ENCODE data around the gene SRPK2.
A peak's percentile ranks its signal among the peaks of the same experiment; 100 is the strongest.

The SRPK2 gene

DNA sequence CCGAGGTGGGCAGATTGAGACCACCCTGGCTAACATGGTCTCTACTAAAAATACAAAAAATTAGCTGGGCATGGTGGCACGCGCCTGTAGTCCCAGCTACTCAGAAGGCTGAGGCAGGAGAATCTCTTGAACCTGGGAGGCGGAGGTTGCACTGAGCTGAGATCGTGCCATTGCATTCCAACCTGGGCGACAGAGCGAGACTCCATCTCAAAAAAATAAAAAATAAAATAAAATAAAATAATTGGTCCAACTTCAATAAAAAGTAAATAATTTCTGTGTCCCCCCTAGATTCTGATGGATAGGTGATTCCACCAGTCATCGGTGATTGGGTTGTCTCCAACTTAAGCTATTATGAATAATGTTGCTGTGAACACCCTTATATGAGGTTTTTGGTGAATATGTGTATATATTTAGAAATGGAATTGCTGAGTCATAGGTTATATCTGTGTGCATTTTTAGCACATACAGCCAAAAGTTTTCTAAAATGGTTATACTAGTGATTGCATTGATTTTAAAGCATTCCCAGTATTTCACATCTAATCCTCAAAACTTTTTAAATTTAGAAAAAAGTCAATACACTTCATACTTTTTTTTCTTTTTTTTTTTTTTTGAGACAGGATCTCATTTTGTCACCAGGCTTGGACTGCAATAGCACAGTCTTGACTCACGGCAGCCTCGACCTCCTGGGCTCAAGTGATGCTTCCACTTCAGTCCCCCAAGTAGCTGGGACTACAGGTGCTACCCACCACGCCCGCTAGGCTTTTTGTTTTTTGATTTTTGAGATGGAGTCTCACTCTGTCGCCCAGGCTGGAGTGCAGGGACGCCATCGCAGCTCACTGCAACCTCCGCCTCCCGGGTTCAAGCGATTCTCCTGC, 13.7 kb upstream of the SRPK2 start:
- Histone ChIP-seq H3K27me3 (ENCODE audit: low read depth, low read length) (no peaks in the 10 kb centered on the region), H3K4me3 (ENCODE audit: low read depth in 1 of 2, low read length in 2 of 2) (no peak overlapping the region), H3K4me1 (ENCODE audit: control insufficient read depth in 1 of 2, insufficient read depth in 2 of 2, low read length in 2 of 2) (no peaks in the 10 kb centered on the region), H3K27ac (ENCODE audit: low read length) (no peak overlapping the region), H3K36me3 (ENCODE audit: control insufficient read depth in 1 of 2, insufficient read depth in 2 of 2, low read length in 2 of 2) (no peaks in the 10 kb centered on the region), H3K9me3 (ENCODE audit: control insufficient read depth in 1 of 2, low read length in 2 of 2) (no peaks in the 10 kb centered on the region)

DNA sequence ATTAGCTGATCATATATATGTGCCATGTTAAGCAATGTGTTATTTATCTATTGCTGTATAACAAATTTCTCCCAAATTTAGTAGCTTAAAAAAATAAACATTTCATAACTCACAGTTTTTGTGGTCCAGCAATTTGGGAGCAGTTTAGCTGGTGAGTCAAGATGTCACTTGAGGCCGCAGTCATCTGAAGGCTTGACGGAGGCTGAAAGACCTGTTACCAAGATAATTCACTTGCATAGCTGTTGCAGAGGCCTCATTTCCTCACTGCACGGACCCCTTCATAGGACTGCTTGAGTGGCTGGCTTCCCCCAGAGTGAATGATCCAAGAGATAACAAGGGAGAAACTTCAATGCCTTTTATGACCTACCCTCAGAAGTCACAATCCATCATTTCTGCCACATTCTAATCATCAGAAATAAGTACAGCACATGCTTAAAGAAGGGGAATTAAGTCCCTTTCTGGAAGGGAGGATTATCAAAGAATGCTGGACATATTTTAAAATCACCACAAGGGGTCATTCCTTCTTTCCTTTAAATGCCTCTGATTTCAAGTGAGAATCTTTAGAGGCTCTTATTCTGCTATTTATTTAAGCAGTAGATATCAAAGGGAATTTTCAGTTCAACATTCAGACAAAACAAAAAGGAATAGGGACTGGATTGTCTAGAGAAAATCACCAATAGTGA, 10.5 kb upstream of the SRPK2 start:
- H3K4me3 ChIP-seq (ENCODE audit: low read depth in 1 of 2, low read length in 2 of 2) = no peak overlapping the region
- H3K4me1 ChIP-seq (ENCODE audit: control insufficient read depth in 1 of 2, insufficient read depth in 2 of 2, low read length in 2 of 2) = no peaks in the 10 kb centered on the region
- no peak overlapping the region for H3K27ac ChIP-seq (ENCODE audit: low read length)
- H3K27me3 ChIP-seq (ENCODE audit: low read depth, low read length) = no peaks in the 10 kb centered on the region
- no peaks in the 10 kb centered on the region for H3K9me3 ChIP-seq (ENCODE audit: control insufficient read depth in 1 of 2, low read length in 2 of 2)
- no peaks in the 10 kb centered on the region for H3K36me3 ChIP-seq (ENCODE audit: control insufficient read depth in 1 of 2, insufficient read depth in 2 of 2, low read length in 2 of 2)

DNA sequence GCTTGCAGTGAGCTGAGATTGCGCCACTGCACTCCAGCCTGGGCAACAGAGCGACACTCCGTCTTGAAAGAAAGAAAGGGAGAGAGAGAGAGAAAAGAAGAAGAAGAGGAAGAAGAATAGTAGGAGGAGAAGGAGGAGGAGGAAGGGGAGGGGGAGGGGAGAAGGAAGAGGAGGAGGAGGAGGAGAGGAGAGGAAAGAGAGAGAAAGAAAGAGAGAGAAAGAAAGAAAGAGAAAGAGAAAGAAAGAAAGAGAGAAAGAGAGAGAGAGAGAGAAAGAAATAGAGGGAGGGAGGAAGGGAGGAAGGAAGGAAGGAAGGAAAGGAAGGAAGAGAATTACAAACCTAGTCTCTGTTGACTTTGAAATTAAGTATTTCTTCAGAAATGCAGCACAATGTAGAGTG, 7.8 kb upstream of the SRPK2 start:
- H3K4me1 ChIP-seq (ENCODE audit: control insufficient read depth in 1 of 2, insufficient read depth in 2 of 2, low read length in 2 of 2) = no peaks in the 10 kb centered on the region
- no peaks in the 10 kb centered on the region for H3K36me3 ChIP-seq (ENCODE audit: control insufficient read depth in 1 of 2, insufficient read depth in 2 of 2, low read length in 2 of 2)
- H3K9me3 ChIP-seq (ENCODE audit: control insufficient read depth in 1 of 2, low read length in 2 of 2) = no peaks in the 10 kb centered on the region
- no peak overlapping the region for H3K27ac ChIP-seq (ENCODE audit: low read length)
- H3K27me3 ChIP-seq (ENCODE audit: low read depth, low read length) = no peaks in the 10 kb centered on the region
- no peak overlapping the region for H3K4me3 ChIP-seq (ENCODE audit: low read depth in 1 of 2, low read length in 2 of 2)

DNA sequence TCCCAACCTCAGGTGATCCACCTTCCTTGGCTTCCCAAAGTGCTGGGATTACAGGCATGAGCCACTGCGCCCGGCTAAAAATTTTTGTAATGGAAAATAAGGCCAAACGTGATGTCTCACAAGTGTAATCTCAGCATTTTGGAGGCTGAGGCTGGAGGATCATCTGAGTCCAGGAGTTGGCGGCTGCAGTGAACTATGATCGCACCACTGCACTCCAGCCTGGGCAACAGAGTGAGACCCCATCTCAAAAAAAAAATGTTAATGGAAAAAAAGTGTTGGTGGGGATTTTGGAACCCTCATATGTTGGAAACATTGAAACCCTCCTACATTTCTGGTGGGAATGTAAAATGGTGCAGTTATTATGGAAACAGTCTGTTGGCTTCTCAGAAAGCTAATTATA, 2.7 kb upstream of the SRPK2 start:
- Histone ChIP-seq H3K9me3 (ENCODE audit: control insufficient read depth in 1 of 2, low read length in 2 of 2) (no peaks in the 10 kb centered on the region), H3K4me3 (ENCODE audit: low read depth in 1 of 2, low read length in 2 of 2) (no peak overlapping the region), H3K27ac (ENCODE audit: low read length) (no peak overlapping the region), H3K36me3 (ENCODE audit: control insufficient read depth in 1 of 2, insufficient read depth in 2 of 2, low read length in 2 of 2) (no peaks in the 10 kb centered on the region), H3K27me3 (ENCODE audit: low read depth, low read length) (no peaks in the 10 kb centered on the region), H3K4me1 (ENCODE audit: control insufficient read depth in 1 of 2, insufficient read depth in 2 of 2, low read length in 2 of 2) (peaks cover 0 to 6% of the 10 kb centered on the region in 2 donors)

DNA sequence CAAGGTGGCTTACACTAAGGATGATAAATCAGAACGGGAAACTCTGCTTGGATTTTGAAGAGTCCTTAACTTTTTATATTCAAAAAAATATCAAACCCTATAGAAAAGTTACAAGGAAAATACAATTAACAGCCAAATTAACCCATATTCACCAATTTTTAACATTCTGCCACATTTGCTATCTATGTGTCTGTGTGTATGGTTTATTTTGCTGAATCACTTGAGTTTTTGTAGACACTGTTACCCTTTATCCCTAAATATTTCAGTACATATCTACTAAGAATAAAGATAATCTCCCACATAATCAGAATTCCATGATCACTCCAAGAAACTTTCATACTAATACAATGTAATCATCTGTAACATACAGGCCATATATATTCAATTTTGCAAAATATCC, 1.2 kb upstream of the SRPK2 start:
- H3K27ac ChIP-seq (ENCODE audit: low read length) = no peak overlapping the region
- H3K4me1 ChIP-seq (ENCODE audit: control insufficient read depth in 1 of 2, insufficient read depth in 2 of 2, low read length in 2 of 2) = peaks cover 0 to 6% of the 10 kb centered on the region in 2 donors
- no peaks in the 10 kb centered on the region for H3K36me3 ChIP-seq (ENCODE audit: control insufficient read depth in 1 of 2, insufficient read depth in 2 of 2, low read length in 2 of 2)
- no peaks in the 10 kb centered on the region for H3K9me3 ChIP-seq (ENCODE audit: control insufficient read depth in 1 of 2, low read length in 2 of 2)
- no peaks in the 10 kb centered on the region for H3K27me3 ChIP-seq (ENCODE audit: low read depth, low read length)
- H3K4me3 ChIP-seq (ENCODE audit: low read depth in 1 of 2, low read length in 2 of 2) = no peak overlapping the region

DNA sequence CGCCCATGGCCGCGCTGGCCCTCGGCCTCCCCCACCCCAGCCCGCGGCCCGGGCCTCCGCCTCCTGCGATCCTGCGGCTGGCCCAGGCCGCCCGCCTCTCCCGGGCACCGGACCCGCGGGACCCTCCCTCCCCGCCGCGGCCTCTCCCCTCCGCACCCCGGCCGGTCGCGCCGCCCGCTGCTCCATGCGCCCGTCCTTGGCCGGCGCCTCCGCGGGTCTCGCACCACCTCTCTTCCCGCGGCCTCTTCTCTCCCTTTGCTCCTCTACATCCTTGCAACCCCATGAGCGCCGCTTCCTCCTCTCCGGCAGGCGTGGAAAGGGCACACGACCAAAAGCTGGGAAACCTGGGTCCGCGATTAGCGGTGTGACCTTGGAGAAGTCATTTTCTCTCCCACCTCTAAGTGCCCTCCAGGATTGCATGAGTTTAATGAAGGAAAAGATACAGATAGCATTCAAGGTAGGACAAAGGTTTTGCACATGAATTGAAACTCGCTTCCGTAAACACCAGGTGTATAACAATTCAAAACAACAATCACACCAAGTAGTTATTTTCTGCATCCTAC, 448 bp upstream of the SRPK2 start:
- Histone ChIP-seq H3K36me3 (ENCODE audit: control insufficient read depth in 1 of 2, insufficient read depth in 2 of 2, low read length in 2 of 2) (no peaks in the 10 kb centered on the region), H3K4me3 (ENCODE audit: low read depth in 1 of 2, low read length in 2 of 2) (peak overlapping the region; percentile 54 to 69), H3K27ac (ENCODE audit: low read length) (no peak overlapping the region), H3K9me3 (ENCODE audit: control insufficient read depth in 1 of 2, low read length in 2 of 2) (no peaks in the 10 kb centered on the region), H3K27me3 (ENCODE audit: low read depth, low read length) (no peaks in the 10 kb centered on the region), H3K4me1 (ENCODE audit: control insufficient read depth in 1 of 2, insufficient read depth in 2 of 2, low read length in 2 of 2) (peaks cover 0 to 6% of the 10 kb centered on the region in 2 donors)

DNA sequence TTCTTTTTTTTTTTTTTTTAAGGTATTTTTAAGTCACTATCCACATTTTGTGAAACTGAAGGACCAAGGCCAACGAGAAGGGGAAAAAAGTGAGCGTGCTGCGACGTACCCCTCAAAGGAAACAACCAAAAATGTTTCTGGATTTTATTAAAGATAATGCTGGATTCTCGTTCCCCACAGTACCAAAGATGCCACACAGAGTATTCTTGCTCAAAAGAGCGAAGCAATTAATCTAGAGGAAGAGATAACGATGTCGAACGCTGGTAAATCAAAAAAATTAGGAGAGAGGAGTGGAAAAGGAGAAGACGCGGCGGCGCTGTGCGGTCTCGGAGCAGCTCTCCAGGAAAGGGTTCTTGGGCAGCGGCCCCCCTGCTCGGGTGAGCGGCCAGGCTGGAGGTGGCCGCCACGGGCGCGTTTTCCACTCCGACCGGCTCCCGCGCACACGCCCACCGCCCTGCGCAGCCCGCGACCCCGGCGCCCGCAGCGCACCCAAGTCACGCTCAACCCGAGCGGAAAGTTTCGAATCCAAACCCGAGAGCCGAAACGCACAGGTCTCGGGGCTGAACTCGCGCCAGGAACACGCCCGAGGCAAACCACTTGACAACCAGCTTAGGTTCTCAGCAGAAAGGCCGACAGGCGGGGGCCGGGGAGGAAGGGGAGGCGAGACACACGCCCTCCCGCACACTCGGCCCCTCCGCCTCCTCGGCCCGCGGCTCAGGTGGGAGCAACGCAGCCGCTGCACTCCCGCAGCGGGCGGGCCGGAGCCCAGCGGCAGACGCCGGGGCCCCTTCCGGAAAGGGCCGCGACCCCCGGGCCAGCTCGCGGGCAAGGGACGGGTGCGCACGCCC, 989 bp downstream of the SRPK2 start:
- Histone ChIP-seq H3K4me1 (ENCODE audit: control insufficient read depth in 1 of 2, insufficient read depth in 2 of 2, low read length in 2 of 2) (peaks cover 0 to 6% of the 10 kb centered on the region in 2 donors), H3K27me3 (ENCODE audit: low read depth, low read length) (no peaks in the 10 kb centered on the region), H3K36me3 (ENCODE audit: control insufficient read depth in 1 of 2, insufficient read depth in 2 of 2, low read length in 2 of 2) (no peaks in the 10 kb centered on the region), H3K9me3 (ENCODE audit: control insufficient read depth in 1 of 2, low read length in 2 of 2) (no peaks in the 10 kb centered on the region), H3K27ac (ENCODE audit: low read length) (no peak overlapping the region), H3K4me3 (ENCODE audit: low read depth in 1 of 2, low read length in 2 of 2) (peak overlapping the region; percentile 68 to 94)

DNA sequence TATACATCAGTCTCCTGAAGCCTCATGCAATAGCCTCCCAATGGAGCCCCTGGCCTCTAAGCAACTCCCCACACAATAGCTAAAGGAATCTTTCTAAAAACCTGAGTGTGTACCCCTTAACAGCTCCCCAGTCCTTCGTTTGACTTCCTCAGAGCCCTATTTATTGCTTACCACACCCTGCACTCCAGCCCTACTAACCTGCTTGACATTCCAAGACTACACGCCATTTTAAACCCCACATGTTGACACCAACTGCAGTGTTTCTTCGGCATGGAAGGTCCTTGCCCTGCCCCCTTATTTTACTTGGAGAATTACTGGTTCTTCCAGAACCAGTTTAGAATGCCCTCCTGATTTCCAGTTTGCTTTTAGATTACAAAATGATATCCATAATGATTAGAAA, 10.8 kb downstream of the SRPK2 start:
- Histone ChIP-seq H3K36me3 (ENCODE audit: control insufficient read depth in 1 of 2, insufficient read depth in 2 of 2, low read length in 2 of 2) (no peaks in the 10 kb centered on the region), H3K27me3 (ENCODE audit: low read depth, low read length) (no peaks in the 10 kb centered on the region), H3K9me3 (ENCODE audit: control insufficient read depth in 1 of 2, low read length in 2 of 2) (no peaks in the 10 kb centered on the region), H3K4me1 (ENCODE audit: control insufficient read depth in 1 of 2, insufficient read depth in 2 of 2, low read length in 2 of 2) (no peaks in the 10 kb centered on the region), H3K27ac (ENCODE audit: low read length) (no peak overlapping the region), H3K4me3 (ENCODE audit: low read depth in 1 of 2, low read length in 2 of 2) (no peak overlapping the region)

DNA sequence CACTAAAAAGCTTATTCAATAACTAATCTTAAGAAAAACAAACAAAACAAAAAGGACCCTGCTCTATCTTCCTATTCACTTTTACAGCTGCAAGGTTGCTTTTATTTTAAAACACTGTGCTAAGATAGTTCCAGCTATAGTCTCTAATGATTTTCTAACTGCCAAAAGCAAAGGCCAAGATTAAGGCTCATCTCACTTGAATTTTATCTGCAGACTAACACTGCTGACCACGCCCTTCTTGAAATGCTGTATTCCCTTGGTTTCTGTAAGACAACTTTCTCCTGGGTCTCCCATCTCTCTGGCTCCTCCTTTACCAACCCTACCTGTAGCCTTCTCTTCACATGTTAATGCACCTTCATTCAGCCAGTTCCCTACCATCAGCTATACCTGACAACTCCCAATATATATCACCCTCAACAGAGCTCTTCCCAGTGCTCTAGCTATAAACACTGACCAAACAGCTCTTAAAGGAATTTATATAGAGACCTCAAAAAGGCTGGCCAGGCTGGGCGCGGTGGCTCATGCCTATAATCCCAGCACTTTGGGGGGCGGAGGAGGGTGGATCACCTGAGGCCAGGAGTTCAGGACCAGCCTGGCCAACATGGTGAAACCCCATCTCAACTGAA, 11.7 kb downstream of the SRPK2 start:
- Histone ChIP-seq H3K4me1 (ENCODE audit: control insufficient read depth in 1 of 2, insufficient read depth in 2 of 2, low read length in 2 of 2) (no peaks in the 10 kb centered on the region), H3K36me3 (ENCODE audit: control insufficient read depth in 1 of 2, insufficient read depth in 2 of 2, low read length in 2 of 2) (no peaks in the 10 kb centered on the region), H3K4me3 (ENCODE audit: low read depth in 1 of 2, low read length in 2 of 2) (no peak overlapping the region), H3K27me3 (ENCODE audit: low read depth, low read length) (no peaks in the 10 kb centered on the region), H3K9me3 (ENCODE audit: control insufficient read depth in 1 of 2, low read length in 2 of 2) (no peaks in the 10 kb centered on the region), H3K27ac (ENCODE audit: low read length) (no peak overlapping the region)

DNA sequence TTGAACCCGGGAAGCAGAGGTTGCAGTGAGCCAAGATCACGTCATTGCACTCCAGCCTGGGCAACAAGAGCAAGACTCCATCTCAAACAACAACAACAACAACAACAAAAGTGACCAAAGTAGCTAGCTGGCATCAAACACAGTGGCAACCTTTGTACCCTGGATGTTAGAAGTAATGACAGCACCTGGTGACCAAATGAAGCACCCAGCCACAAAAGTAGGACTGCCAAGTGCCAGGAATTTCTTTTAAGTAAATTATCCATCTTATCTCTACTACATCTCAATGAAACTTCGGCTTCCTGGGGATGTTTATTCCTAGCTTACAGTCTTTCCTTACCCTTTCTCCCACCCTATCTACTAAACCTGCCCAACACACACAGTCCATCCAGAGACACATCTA, 18.8 kb downstream of the SRPK2 start:
- no peaks in the 10 kb centered on the region for H3K4me1 ChIP-seq (ENCODE audit: control insufficient read depth in 1 of 2, insufficient read depth in 2 of 2, low read length in 2 of 2)
- H3K4me3 ChIP-seq (ENCODE audit: low read depth in 1 of 2, low read length in 2 of 2) = no peak overlapping the region
- no peak overlapping the region for H3K27ac ChIP-seq (ENCODE audit: low read length)
- no peaks in the 10 kb centered on the region for H3K27me3 ChIP-seq (ENCODE audit: low read depth, low read length)
- no peaks in the 10 kb centered on the region for H3K36me3 ChIP-seq (ENCODE audit: control insufficient read depth in 1 of 2, insufficient read depth in 2 of 2, low read length in 2 of 2)
- no peaks in the 10 kb centered on the region for H3K9me3 ChIP-seq (ENCODE audit: control insufficient read depth in 1 of 2, low read length in 2 of 2)

Measured in muscle layer of duodenum (tissue), 2 donors.